Neuronal stem cell (in vitro differentiated cells): ENCODE results near the gene REXO1.
A peak's percentile ranks its signal among the peaks of the same experiment; 100 is the strongest.

Experiments used
- DNase-seq: peaks from one replicate; pipeline ENCODE4 v3.0.0-alpha.2; 2013; ENCODE audit warnings: low spot score
- H2AFZ ChIP-seq: one replicate; pipeline ENCODE4 v1.6.1; 2013; ENCODE audit warnings: mild to moderate bottlenecking, low read length, inconsistent platforms
- H2AK5ac ChIP-seq: 2 replicates; pipeline ENCODE4 v1.6.1; 2013; ENCODE audit warnings: low read depth, mild to moderate bottlenecking, inconsistent platforms, low read length, moderate library complexity, mixed read lengths
- H2BK120ac ChIP-seq: 2 replicates; pipeline ENCODE4 v1.6.1; 2013; ENCODE audit warnings: low read depth, mild to moderate bottlenecking, inconsistent platforms, low read length, moderate library complexity, mixed read lengths
- H2BK12ac ChIP-seq: one replicate; pipeline ENCODE4 v1.6.1; 2013; ENCODE audit warnings: low read length, inconsistent platforms
- H2BK15ac ChIP-seq: 2 replicates; pipeline ENCODE4 v1.6.1; 2013; ENCODE audit warnings: mild to moderate bottlenecking, low read length, inconsistent platforms, mixed read lengths
- H2BK5ac ChIP-seq: one replicate; pipeline ENCODE4 v1.6.1; 2013; ENCODE audit warnings: inconsistent platforms, mild to moderate bottlenecking, low read length, moderate library complexity
- H3K14ac ChIP-seq: one replicate; pipeline ENCODE4 v1.6.1; 2013; ENCODE audit warnings: low read length, inconsistent platforms
- H3K18ac ChIP-seq: 2 replicates; pipeline ENCODE4 v1.6.1; 2013; ENCODE audit warnings: low read length, inconsistent platforms
- H3K23ac ChIP-seq: 2 replicates; pipeline ENCODE4 v1.6.1; 2013; ENCODE audit warnings: low read depth, mild to moderate bottlenecking, mixed read lengths, low read length, inconsistent platforms; ENCODE audit not compliant: poor library complexity
- H3K27ac ChIP-seq: replicated peaks from 3 replicates; pipeline ENCODE4 v1.5.1; 2013; ENCODE audit warnings: low read length, inconsistent platforms
- H3K27me3 ChIP-seq, 3 experiments: 2 replicates each; pipeline ENCODE4 v1.6.1; 2013; ENCODE audit warnings: low read length in 3 of 3, mild to moderate bottlenecking in 2 of 3, inconsistent platforms in 1 of 3, low read depth in 1 of 3, mixed read lengths in 1 of 3, moderate library complexity in 1 of 3; ENCODE audit not compliant: control insufficient read depth in 3 of 3, insufficient read depth in 3 of 3
- H3K36me3 ChIP-seq, 2 donors: replicated peaks in 1 of 2; 2 replicates each; pipeline ENCODE4 v1.6.1; 2013; ENCODE audit warnings: low read length in 2 of 2; ENCODE audit not compliant: control insufficient read depth in 2 of 2, insufficient read depth in 2 of 2
- H3K4ac ChIP-seq: 2 replicates; pipeline ENCODE4 v1.6.1; 2013; ENCODE audit warnings: inconsistent platforms, mild to moderate bottlenecking, low read length, moderate library complexity
- H3K4me1 ChIP-seq, 2 donors: 1 replicate in 1 of 2; 2 replicates in 1 of 2; pipeline ENCODE4 v1.6.1; 2013; ENCODE audit warnings: low read length in 2 of 2, low read depth in 1 of 2; ENCODE audit not compliant: control insufficient read depth in 2 of 2, insufficient read depth in 1 of 2
- H3K4me2 ChIP-seq: one replicate; pipeline ENCODE4 v1.6.1; 2013; ENCODE audit warnings: mild to moderate bottlenecking, low read length, inconsistent platforms; ENCODE audit not compliant: insufficient read depth, poor library complexity, severe bottlenecking
- H3K4me3 ChIP-seq, 2 donors: 2 replicates each; pipeline ENCODE4 v1.5.1; 2013; ENCODE audit warnings: low read length in 2 of 2, mild to moderate bottlenecking in 2 of 2, inconsistent platforms in 1 of 2, moderate library complexity in 1 of 2
- H3K79me1 ChIP-seq: one replicate; pipeline ENCODE4 v1.6.1; 2013; ENCODE audit warnings: low read depth, mild to moderate bottlenecking, inconsistent platforms, low read length, moderate library complexity
- H3K9ac ChIP-seq: one replicate; pipeline ENCODE4 v1.6.1; 2013; ENCODE audit warnings: mild to moderate bottlenecking, low read depth, low read length, inconsistent platforms; ENCODE audit not compliant: poor library complexity
- H3K9me3 ChIP-seq, 2 donors: replicated peaks in 1 of 2; 2 replicates each; pipeline versions ENCODE3 to v1.6.1; 2013; ENCODE audit warnings: low read length in 2 of 2, mild to moderate bottlenecking in 2 of 2, inconsistent platforms in 1 of 2, low read depth in 1 of 2, mixed read lengths in 1 of 2, moderate library complexity in 1 of 2; ENCODE audit not compliant: control insufficient read depth in 2 of 2, insufficient read depth in 1 of 2
- H4K8ac ChIP-seq: one replicate; pipeline ENCODE4 v1.6.1; 2013; ENCODE audit warnings: low read depth, mild to moderate bottlenecking, inconsistent platforms, low read length, moderate library complexity
- H4K91ac ChIP-seq: one replicate; pipeline ENCODE4 v1.6.1; 2013; ENCODE audit warnings: low read length, low read depth, mild to moderate bottlenecking, inconsistent platforms; ENCODE audit not compliant: poor library complexity
- WGBS, 2 donors: extraction: QIAGEN DNeasy Blood & Tissue Kit; methylation state at CpG; one replicate each; pipeline ENCODE4 v1.1.7; 2013; ENCODE audit warnings: missing lambda C conversion rate in 2 of 2, mixed read lengths in 1 of 2; ENCODE audit not compliant: insufficient read length in 2 of 2, insufficient replicate concordance in 1 of 2; ENCODE audit errors: extremely low coverage in 2 of 2; 5-methylcytosine and 5-hydroxymethylcytosine counted together

REXO1 gene

DNA sequence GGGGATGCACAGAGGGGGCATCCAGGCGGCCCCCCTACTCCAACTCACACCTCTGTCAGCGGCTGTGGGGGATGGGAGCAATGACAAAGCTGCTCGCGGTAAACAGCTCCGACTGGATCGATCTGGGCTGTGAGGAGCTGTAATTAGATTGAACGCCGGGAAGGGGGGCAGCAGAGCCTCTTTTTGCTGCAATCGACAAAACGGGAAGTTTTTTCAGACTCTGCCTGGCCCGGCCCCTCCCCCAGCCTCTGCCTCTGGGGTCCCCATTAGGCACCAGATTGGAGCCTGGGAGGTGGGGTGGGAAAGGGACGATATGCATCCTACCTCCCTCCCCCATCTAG is 78.7 kb downstream of the REXO1 start:
- H3K4me3 ChIP-seq = no peak overlapping the region
- H3K36me3 ChIP-seq = no peaks in the 10 kb centered on the region
- peaks cover 13 to 24% of the 10 kb centered on the region in 2 donors for H3K9me3 ChIP-seq
- peaks cover 3 to 6% of the 10 kb centered on the region in 2 donors for H3K4me1 ChIP-seq
- H3K23ac ChIP-seq = peak overlapping the region; percentile 86
- no peak overlapping the region for H2BK15ac ChIP-seq
- WGBS, 2 donors = no CpG with 5 or more reads among the region's 12 CpGs
- no peak overlapping the region for H2BK5ac ChIP-seq
- H3K79me1 ChIP-seq = peaks cover 3% of the 10 kb centered on the region
- no peak overlapping the region for H3K14ac ChIP-seq
- H4K91ac ChIP-seq = no peak overlapping the region
- H3K27ac ChIP-seq = no peak overlapping the region
- no peak overlapping the region for H3K4ac ChIP-seq
- H3K9ac ChIP-seq = no peak overlapping the region
- H2BK120ac ChIP-seq = no peak overlapping the region
- H2AK5ac ChIP-seq = no peak overlapping the region
- no peak for DNase-seq
- H3K27me3 ChIP-seq = peaks cover 27 to 68% (median 67%) of the 10 kb centered on the region in 3 experiments
- no peak overlapping the region for H4K8ac ChIP-seq
- no peak overlapping the region for H3K4me2 ChIP-seq
- peak overlapping the region; percentile 13 for H3K18ac ChIP-seq
- no peak overlapping the region for H2BK12ac ChIP-seq
- H2AFZ ChIP-seq = no peak overlapping the region

DNA sequence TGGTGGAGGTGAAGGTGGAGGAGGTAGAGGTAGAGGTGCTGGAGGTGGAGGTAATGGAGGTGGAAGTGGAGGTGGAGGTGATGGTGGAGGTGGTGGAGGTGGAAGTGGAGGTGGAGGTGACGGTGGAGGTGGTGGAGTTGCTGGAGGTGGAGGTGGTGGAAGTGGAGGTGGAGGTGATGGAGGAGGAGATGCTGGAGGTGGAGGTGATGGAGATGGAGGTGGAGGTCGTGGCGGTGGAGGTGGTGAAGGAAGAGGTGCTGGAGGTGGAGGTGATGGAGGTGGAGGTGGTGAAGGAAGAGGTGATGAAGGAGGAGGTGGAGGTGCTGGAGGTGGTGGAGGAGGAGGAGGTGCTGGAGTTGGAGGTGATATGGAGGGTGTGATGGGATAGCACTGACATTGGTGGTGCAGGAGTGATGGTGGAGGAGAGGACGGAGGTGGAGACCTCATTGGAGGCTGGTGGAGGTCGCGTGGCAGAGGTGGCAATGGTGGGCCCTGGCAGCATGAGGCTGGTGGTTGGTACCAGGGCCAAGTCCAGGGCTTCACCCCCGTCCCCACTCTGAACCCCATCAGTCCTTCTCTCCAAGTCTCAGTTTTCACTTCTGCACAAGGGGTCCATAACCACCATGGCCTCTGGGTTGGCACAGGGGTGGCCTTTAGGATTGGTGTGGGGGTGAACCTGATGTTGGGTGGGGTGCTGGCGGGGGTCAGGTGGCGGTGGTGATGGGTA is 79.2 kb downstream of the REXO1 start:
- Histone ChIP-seq H3K79me1 (peaks cover 3% of the 10 kb centered on the region), H2BK12ac (no peak overlapping the region), H3K23ac (peak overlapping the region; percentile 86), H3K27ac (no peak overlapping the region), H2BK120ac (no peak overlapping the region), H4K91ac (no peak overlapping the region), H3K27me3 (peaks cover 28 to 68% (median 67%) of the 10 kb centered on the region in 3 experiments), H2AFZ (no peak overlapping the region), H3K9ac (peak overlapping the region; percentile 18), H3K9me3 (peaks cover 13 to 20% of the 10 kb centered on the region in 2 donors), H3K4me2 (no peak overlapping the region), H3K4ac (no peak overlapping the region), H2BK5ac (no peak overlapping the region), H3K36me3 (no peaks in the 10 kb centered on the region), H3K18ac (peak overlapping the region; percentile 13), H2AK5ac (no peak overlapping the region), H3K14ac (peak overlapping the region; percentile 2), H4K8ac (no peak overlapping the region), H2BK15ac (no peak overlapping the region), H3K4me3 (no peak overlapping the region), H3K4me1 (peaks cover 3 to 6% of the 10 kb centered on the region in 2 donors)
- 100% methylated on average over 1 of the region's 9 CpGs; no CpG with 5 or more reads in 1 of the 2 donors for WGBS, 2 donors
- no peak for DNase-seq

DNA sequence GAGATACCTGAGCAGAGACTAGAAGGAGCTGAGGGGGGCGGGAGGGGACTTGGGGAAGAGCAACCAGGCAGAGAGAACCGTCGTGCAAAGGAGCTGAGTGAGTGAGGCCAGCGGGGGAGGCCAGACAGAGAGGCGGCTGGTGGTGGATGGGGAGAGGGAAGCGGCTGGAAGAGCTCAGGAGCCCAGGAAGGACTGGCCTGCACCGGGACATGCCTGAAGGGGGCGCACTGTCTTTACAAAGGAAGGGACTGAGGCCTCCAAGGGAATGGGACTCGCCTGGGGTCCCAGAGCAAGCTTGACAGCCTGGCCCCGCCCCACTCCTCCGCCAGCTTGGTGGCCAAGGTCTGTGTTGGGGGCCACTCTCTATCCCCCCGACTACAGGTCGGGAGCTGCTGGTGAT is 80.0 kb downstream of the REXO1 start:
- Histone ChIP-seq H2BK5ac (peak overlapping the region; percentile 35), H4K8ac (no peak overlapping the region), H2BK15ac (no peak overlapping the region), H3K4me2 (no peak overlapping the region), H4K91ac (no peak overlapping the region), H3K4me3 (no peak overlapping the region), H2AK5ac (peak overlapping the region; percentile 81), H3K79me1 (peaks cover 3% of the 10 kb centered on the region), H3K9ac (no peak overlapping the region), H3K27me3 (peaks cover 32 to 68% (median 67%) of the 10 kb centered on the region in 3 experiments), H2BK120ac (no peak overlapping the region), H3K14ac (peak overlapping the region; percentile 38), H2BK12ac (no peak overlapping the region), H3K27ac (no peak overlapping the region), H3K4me1 (peaks cover 3 to 6% of the 10 kb centered on the region in 2 donors), H3K36me3 (no peaks in the 10 kb centered on the region), H2AFZ (no peak overlapping the region), H3K9me3 (peaks cover 15 to 18% of the 10 kb centered on the region in 2 donors), H3K4ac (no peak overlapping the region), H3K23ac (peak overlapping the region; percentile 31), H3K18ac (peak overlapping the region; percentile 3)
- no peak for DNase-seq
- no CpG with 5 or more reads among the region's 13 CpGs for WGBS, 2 donors

DNA sequence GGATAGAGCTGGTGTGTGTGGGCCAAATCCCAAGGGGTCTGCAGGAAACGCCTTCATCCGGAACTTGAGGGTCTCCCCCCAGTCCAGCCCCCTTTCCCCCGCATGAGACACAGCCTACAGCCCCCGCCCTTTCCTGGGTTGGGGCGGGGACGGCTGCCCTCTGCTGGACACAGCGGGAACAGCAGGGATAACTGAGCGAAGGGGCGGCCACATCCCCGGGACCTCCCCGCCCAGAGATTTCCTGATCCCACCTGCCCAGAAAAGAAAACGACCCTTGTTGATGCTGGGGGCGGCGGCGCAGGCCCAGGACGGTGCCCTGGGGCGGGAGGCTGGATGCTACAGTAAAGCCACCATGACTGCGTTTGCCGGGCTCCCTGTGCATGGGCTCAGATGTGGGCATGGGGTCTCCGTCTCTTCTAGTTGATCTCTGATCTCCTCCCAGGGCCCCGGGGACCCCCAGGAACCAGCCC is 80.8 kb downstream of the REXO1 start:
- Histone ChIP-seq H3K23ac (peak overlapping the region; percentile 94), H4K8ac (no peak overlapping the region), H3K14ac (no peak overlapping the region), H3K9ac (no peak overlapping the region), H2BK5ac (no peak overlapping the region), H3K4ac (no peak overlapping the region), H3K4me2 (no peak overlapping the region), H2BK120ac (no peak overlapping the region), H2AK5ac (peak overlapping the region; percentile 81), H3K18ac (peak overlapping the region; percentile 83), H3K4me1 (peaks cover 3 to 6% of the 10 kb centered on the region in 2 donors), H3K4me3 (no peak overlapping the region), H2AFZ (peak overlapping the region; percentile 34), H4K91ac (no peak overlapping the region), H2BK12ac (no peak overlapping the region), H3K36me3 (no peaks in the 10 kb centered on the region), H3K27ac (no peak overlapping the region), H3K27me3 (peaks cover 35 to 72% (median 70%) of the 10 kb centered on the region in 3 experiments), H3K79me1 (peaks cover 3% of the 10 kb centered on the region), H3K9me3 (peaks cover 15 to 16% of the 10 kb centered on the region in 2 donors), H2BK15ac (no peak overlapping the region)
- peak; percentile 61 for DNase-seq
- WGBS, 2 donors = no CpG with 5 or more reads among the region's 21 CpGs
